Measurements from ENCODE around the gene PIGR. TPM values are rescaled to one million over a fixed set of nuclear protein-coding genes. Genes with fewer than 3 reads are reported as not detected.

Gene PIGR
- total RNA-seq, 1 donor from 2014 or later, result not detected

GRCh38 chr1:206883876-206884275 is 62.4 kb downstream of the PIGR start:
- H3K4me3 Mint-ChIP-seq (ENCODE audit: low read depth), result no peak overlapping the region
- H3K36me3 Mint-ChIP-seq (ENCODE audit: low read depth), result peaks cover 6% of the 10 kb centered on the region
- no peak overlapping the region for H3K27ac Mint-ChIP-seq
- no peak for DNase-seq (ENCODE audit: low spot score)
- H3K4me1 Mint-ChIP-seq (ENCODE audit: low read depth), result peaks cover 9% of the 10 kb centered on the region
- peaks cover 22% of the 10 kb centered on the region for H3K27me3 Mint-ChIP-seq (ENCODE audit: low read depth)
- H3K9me3 Mint-ChIP-seq, result peaks cover 7% of the 10 kb centered on the region
- intact Hi-C loops (cut with micrococcal nuclease), result no loop called here

DNA sequence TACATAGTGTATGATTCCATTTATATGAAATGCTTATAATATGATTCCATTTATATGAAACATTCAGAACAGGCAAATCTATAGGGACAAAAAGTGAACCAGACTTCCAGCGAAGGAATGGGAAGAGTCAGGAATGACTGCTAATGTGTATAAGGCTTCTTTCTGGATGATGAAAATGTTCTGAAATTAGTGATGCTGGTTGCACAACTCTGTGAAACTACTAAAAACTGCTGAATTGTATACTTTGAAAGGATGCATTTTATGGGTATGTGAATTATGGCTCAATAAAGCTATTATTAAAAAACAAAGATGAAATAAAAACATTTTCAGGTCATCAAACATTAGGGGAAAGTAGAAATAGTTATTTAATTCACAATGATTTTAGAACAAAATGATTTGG is 63.1 kb downstream of the PIGR start:
- no peak for DNase-seq (ENCODE audit: low spot score)
- Mint-ChIP-seq H3K9me3 (peaks cover 13% of the 10 kb centered on the region), H3K27ac (no peak overlapping the region), H3K4me1 (ENCODE audit: low read depth) (peaks cover 5% of the 10 kb centered on the region), H3K36me3 (ENCODE audit: low read depth) (peaks cover 10% of the 10 kb centered on the region), H3K4me3 (ENCODE audit: low read depth) (no peak overlapping the region), H3K27me3 (ENCODE audit: low read depth) (peaks cover 22% of the 10 kb centered on the region)
- intact Hi-C loops (cut with micrococcal nuclease), result no loop called here

DNA sequence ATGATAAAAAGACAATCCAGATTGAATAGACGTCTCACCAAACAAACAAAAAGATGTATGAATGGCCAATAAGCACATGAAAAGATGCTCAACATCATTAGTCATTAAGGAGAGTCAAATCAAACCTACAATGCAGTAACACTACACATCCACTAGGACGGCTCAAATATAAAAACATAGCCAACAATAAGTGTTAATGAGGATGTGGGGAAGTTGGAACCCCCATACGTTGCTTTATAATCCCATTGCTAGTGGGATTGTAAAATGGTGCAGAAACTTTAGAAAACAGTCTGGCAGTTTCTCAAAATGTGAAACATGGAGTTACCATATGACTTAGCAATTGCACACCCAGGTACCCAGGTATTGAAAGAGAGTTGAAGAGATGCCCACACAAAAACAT is 63.7 kb downstream of the PIGR start:
- H3K36me3 Mint-ChIP-seq (ENCODE audit: low read depth), result peaks cover 12% of the 10 kb centered on the region
- no peak overlapping the region for H3K4me3 Mint-ChIP-seq (ENCODE audit: low read depth)
- intact Hi-C loops (cut with micrococcal nuclease), result no loop called here
- peaks cover 18% of the 10 kb centered on the region for H3K9me3 Mint-ChIP-seq
- DNase-seq (ENCODE audit: low spot score), result no peak
- H3K27ac Mint-ChIP-seq, result no peak overlapping the region
- peaks cover 22% of the 10 kb centered on the region for H3K27me3 Mint-ChIP-seq (ENCODE audit: low read depth)
- peaks cover 2% of the 10 kb centered on the region for H3K4me1 Mint-ChIP-seq (ENCODE audit: low read depth)

DNA sequence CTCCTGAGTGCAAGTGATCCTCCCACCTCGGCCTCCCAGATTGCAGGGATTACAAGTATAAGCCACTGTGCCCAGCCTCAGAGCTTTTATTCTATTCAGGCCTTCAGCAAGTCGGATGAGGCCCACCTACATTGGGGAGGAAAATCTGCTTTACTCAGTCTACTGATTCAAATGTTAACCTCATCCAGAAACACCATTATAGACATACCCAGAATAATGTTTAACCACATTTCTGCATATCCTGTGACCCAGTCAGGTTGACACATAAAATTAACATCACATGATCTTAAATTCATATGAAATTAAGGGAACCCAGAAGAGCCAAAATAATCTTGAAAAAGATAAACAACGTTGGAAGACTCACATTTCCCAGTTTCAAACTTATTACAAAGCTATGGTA is 66.0 kb downstream of the PIGR start:
- H3K27ac Mint-ChIP-seq, result no peak overlapping the region
- no peaks in the 10 kb centered on the region for H3K4me1 Mint-ChIP-seq (ENCODE audit: low read depth)
- peaks cover 40% of the 10 kb centered on the region for H3K9me3 Mint-ChIP-seq
- no peak for DNase-seq (ENCODE audit: low spot score)
- intact Hi-C loops (cut with micrococcal nuclease), result no loop called here
- peaks cover 15% of the 10 kb centered on the region for H3K36me3 Mint-ChIP-seq (ENCODE audit: low read depth)
- no peak overlapping the region for H3K4me3 Mint-ChIP-seq (ENCODE audit: low read depth)
- H3K27me3 Mint-ChIP-seq (ENCODE audit: low read depth), result peaks cover 9% of the 10 kb centered on the region

Other genes with a start within 250 kb of the PIGR start
- gene IL19, start 175.7 kb downstream of the PIGR start, total RNA-seq, result not detected in 2 replicates
- 4.2 and 5.8 TPM in 2 replicates for gene IL10, start 174.0 kb downstream of the PIGR start, total RNA-seq
- not detected in 2 replicates for gene IL20, start 80.8 kb downstream of the PIGR start, total RNA-seq
- 3.1 and 3.4 TPM in 2 replicates for gene IL24, start 49.0 kb downstream of the PIGR start, total RNA-seq
- gene FCMR, start 24.5 kb downstream of the PIGR start, total RNA-seq, result 14.1 and 16.7 TPM in 2 replicates
- not detected in 2 replicates for gene FCAMR, start 24.0 kb upstream of the PIGR start, total RNA-seq
- not detected in 2 replicates for gene C1orf116, start 86.3 kb upstream of the PIGR start, total RNA-seq
- 8.1 and 8.7 TPM in 2 replicates for gene YOD1, start 104.7 kb upstream of the PIGR start, total RNA-seq
- 1.9 and 2.2 TPM in 2 replicates for gene PFKFB2, start 106.8 kb upstream of the PIGR start, total RNA-seq
- 0.23 and 0.41 TPM in 2 replicates for gene C4BPB, start 142.4 kb upstream of the PIGR start, total RNA-seq
- not detected in 2 replicates for gene C4BPA, start 157.8 kb upstream of the PIGR start, total RNA-seq

Measured in activated T-helper 2 cell treated with anti-CD3 and anti-CD28 coated beads, Interferon-gamma antibody, Interleukin-2, Interleukin-4, amounts not matched to agents 10 μg/mL and 5 μg/mL and 100 μg/mL, durations not matched to agents 14 hours and 24 hours and 36 hours (primary cell).